GOT3 (cell line): ENCODE measurements around the gene DNAJC5.

Source experiments
- DNase-seq: peaks from one replicate; lab custom pipeline; 2025; ENCODE audit warnings: mixed read lengths; lab: John Stamatoyannopoulos, UW

The DNAJC5 gene

DNA sequence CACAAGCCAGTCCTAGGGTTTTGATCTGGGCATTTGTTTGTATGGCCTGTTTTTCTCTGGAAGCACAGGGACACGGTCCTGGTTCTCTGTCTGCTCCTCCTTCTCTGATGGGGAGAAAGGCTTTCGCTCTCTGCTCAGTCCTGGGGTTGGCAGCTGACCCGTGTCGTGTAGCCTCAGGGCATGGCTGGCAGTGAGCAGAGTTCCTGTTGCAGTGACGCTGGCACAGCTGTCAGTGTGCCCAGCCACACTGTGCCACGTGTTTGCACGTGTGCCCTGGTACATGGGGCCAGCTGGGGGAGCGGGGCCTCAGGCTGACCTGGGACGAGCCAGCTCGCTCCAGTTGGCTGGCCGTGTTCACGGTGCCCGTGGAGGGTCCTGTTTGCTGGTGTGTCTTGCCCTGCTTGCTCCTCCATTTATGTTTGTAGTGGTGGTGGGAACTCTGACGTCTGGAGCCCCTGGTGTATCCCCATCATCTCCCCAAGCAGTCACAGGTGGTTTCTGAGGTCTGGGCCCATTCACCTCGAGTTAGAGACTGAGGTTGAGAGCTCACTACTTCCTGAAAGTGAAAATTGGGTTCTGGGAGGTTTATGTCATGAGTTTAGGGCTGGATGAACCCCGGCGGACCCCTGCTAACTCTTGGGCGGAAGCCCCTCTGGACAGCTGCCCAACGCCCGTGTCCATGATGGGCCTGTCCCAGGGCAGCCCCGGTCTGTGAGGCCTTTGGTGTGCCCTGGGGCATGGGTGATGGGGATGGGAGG is 10.2 kb upstream of the DNAJC5 start:
- DNase-seq = no peak

- no peak for DNase-seq
Observed at GRCh38 chr20:63885264-63886053, 9.5 kb upstream of the DNAJC5 start.

DNA sequence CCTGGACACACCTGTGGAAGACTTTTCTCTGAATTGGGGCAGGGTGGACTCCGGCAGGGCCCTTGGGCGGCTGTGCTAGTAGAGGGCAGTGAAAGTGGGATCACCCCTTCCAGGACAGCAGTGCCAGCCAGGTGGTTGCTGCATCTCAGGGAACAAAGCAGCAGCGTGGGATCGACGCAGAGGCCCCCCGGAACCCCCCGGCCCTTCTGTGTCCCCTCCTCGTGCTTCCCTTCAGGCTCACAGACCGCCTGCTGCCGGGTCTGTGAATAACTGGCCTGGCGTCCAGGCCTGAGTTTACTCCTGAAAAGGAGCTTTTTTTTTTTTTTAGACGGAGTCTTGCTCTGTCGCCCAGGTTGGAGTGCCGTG is 8.9 kb upstream of the DNAJC5 start:
- no peak for DNase-seq

- DNase-seq = no peak
Observed at GRCh38 chr20:63886921-63887320, 8.0 kb upstream of the DNAJC5 start.

- DNase-seq = no peak
Observed at GRCh38 chr20:63889241-63890200, 5.4 kb upstream of the DNAJC5 start.

GRCh38 chr20:63890201-63890576 is 4.7 kb upstream of the DNAJC5 start:
- no peak for DNase-seq

DNA sequence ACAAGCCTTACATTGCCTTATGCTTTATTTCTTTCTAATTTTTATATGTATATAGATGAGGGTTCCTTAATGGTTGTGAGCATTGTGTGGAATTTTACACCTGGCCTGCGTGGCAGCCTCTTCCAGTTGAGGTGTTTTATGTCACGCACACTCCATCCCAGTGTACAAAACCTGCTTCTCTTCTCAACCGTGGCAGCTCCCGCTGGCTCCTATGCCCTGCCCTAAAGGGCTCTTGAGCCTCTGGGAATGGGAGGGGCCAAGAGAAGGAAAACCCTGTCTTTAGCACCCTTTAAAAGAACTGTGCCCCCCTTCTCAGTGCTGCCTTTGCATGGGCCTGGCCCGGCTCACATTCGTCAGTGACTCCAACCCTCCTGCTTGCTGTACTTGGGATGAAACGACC is 4.3 kb upstream of the DNAJC5 start:
- no peak for DNase-seq

DNA sequence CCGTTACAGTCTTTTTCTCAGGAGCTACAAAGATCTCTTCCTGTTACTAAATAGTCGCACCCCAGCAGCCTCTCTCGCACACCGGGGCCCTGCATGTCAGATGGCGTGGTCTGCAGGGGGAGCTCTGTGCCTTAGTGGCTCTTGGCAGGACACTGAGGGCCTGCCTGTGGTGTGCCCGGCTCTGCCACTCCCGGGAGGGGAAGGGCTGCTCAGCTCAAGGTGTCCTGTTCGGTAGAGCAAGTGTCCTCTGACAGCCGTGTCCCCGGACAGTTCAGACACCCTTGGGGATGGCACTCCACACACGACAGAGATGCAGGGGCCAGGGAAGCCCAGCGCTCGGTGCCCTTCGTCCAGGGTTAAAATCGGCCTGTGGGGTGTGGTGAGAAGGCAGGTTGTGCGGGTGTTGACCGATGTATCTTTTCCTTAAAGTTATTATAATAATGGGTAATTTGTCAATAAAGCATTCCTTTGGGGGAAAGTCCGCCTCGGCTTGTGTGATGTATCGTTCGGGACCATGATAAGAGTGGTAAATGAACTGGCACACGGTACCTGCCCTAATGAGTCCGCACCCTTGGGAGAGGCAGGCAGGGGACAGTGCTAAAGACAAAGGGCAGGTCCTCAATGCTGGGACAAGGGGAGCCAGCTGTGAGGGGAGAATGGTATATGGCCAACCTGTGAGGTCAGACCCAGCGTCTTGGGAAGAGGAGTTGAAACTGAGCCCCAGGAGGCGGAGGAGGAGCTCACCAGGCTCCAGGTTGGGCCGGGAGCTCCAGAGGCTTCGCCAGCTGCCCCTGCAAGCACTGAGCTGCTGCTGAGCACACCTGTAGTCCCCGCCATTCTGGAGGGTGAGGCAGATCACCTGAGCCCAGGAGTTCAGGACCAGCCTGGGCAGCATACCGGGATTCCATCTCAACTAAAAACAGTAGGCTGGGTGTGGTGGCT is 3.6 kb upstream of the DNAJC5 start:
- no peak for DNase-seq

DNA sequence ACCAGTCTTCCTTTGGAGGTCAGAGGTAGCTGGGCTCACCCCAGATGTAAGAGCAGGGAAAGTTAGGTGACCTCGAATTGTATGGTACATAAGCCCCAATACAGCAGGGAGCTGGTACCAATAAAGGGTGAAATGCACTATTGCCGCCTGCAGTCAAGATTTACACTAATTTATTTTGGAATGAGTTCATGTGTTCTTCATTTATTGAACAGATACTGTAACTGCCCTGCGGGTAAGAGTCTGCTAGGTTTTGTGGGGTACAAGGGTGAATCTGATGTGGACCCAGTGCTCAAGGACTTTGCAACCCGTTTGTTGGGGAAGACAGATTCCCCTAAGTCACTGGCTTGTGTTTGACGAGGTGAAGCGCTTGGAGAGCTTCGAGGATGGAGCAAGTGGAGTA is 2.5 kb upstream of the DNAJC5 start:
- DNase-seq = no peak

DNA sequence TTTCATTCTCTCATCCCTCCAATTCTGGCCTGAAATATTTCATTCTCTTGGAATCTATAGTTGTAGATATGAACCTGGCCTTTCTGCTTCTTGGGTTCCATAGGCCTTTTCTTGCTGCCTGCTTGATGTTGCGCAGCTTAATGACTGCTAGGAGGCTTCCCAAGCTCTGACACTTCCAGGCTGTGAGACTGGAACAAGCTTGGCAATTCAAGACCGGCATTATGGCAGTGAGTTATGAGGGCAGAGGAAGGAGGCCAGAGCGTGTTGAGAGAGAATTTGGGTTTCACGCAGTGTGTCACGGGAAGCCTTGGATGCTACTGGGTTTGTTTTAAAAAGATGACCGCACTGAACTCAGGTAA is 948 bp upstream of the DNAJC5 start:
- DNase-seq = no peak

DNA sequence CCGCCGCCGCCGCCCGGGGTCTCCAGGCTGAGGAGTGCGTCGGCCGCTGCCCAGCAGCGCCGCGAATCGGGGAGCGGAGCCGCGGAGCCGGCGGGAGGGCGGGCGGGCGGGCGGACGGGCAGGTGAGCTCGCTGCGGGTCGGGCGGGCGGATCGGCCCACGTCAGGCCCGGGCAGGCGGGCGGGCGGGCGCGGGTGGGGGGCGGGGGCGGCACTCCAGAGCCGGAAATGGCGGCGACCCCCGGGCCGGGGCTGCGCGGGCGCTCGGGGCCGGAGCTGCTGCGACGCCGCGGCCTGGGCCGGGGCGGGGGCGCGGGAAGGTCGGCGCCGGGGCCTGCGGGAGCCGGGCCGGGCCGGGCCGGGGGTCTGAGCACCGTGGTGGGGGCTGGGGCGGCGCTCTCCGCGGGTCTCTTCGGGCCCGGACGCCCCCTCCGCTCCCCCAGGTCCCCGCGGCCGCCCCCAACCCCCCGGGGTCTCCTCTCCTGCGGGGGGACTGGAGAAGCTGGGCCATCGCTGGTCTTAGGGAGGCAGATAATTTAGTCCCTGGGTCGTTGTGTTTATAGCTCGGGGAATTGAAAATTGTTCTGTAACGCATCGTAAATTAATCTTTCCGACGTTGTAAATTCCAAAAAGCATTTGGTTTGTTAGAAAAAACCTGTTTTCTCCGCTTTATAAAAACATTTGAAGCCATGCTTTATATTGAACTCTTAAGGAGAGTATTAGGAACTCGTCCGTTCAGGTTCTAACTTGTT is 451 bp downstream of the DNAJC5 start:
- no peak for DNase-seq

- DNase-seq = no peak
Observed at GRCh38 chr20:63895952-63896263, 982 bp downstream of the DNAJC5 start.

DNA sequence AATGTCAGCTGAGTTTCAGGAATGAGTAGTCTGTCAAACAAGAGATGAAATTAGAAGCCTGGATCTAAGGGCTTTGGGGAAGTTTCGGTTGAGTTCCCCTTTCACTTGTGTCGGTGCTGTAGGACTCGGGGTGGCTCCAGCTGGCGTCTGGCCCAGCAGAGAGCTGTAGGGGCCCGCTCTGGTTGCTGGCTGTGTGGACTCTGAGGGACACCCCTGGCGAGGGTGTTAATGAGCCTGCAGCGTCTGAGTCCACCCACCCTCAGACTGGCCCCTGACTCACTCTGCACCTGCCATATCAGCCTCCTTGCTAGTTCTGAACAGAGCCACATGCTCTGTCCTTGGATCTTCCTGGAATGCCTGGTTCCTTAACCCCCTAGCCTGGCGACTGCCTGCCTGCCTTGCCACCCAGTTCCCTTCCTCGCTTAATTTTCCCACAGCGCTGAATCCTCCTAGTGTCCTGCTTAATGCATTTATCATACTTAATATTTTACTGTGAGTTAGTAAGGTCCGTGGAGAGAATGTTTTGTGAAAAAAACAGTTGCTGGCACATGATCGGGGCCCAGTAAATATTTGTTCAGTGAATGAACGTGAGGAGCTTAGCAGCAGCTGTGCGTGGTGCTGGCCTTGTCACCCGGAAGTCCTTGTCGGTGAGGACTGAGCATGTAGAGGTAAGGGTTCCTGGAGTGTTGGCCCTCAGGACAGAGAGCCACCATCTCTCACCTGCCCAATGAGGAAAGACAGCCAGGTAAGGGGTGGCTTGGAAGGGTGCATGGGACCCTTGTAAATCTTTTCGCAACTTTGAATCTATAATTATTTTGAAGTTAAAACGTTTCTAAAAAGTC is 1.6 kb downstream of the DNAJC5 start:
- no peak for DNase-seq

DNA sequence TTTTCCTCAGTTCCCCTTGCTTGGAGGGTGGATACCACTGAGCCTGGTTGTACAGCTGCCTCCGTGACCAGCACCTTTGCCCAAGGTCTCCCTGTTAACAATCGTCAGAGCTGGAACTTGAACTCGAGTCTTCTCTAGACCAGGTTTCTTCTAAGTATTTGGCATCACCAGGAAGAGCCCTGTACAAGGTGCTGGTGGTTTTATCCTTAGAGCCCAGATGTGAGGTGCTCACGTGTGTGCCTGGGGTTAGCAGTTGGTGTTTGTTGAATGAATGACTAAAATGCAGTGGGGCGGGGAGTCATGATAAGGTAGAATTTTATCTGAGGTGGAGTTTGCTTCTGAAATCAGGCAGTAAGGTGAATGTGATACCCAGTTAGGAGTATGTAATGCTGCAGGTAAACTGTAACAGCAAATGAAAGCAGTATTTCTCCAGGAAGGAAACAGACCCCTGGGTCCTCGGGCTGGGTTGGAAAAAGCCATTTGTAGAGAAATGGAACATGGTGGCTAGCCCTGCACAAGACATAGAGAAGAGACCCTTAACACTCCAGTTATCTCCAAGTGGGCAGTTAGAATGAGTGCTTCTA is 3.1 kb downstream of the DNAJC5 start:
- DNase-seq = no peak

DNA sequence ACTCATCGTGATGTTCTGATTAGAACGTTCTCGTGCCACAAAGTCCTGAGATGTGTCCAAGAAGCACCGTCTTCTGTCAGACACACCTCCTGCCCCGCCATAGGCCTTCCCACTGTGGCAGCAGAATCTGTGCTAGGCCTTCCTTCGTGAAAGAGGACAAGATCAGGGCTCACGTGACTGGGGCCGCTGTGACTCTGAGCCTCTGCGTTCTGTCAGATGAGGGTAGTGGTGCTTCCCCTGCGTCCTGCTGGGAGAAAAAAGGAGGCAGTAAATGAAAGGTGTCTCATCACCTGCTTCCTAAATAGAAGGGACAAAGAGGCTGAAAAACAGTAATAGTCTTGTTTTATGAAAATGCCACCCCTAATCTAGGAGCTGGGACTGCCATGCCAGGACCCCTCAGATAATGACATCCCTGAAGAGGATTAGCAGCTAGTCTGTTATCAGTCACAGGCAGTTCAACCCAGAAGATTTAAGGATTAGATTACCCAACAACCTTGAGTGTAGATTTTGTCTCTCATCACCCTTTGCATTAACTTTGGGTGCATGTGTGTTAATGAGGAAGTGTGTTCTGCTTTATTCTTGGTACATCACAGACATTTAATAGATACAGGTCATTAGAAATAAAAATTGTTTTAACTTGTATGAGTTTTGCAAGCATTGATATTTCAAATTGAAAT is 4.1 kb downstream of the DNAJC5 start:
- no peak for DNase-seq

DNA sequence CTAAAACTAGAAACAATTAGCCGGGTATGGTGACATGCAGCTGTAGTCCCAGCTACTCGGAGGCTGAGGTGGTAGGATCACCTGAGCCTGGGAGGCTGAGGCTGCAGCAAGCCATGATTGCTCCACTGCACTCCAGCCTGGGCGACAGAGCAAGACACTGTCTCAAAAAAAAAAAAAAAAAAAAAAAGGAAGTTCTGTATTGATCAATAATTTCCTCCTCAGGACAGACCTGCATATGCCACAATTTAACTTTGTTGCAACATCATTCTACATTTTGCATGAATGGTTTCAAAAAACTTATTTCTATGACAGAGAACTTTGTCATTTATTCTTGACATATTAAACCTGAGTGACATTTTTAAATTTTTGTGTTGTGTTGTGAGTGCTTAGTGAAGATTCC is 5.5 kb downstream of the DNAJC5 start:
- no peak for DNase-seq

- no peak for DNase-seq
Observed at GRCh38 chr20:63903796-63904561, 9.1 kb downstream of the DNAJC5 start.

DNA sequence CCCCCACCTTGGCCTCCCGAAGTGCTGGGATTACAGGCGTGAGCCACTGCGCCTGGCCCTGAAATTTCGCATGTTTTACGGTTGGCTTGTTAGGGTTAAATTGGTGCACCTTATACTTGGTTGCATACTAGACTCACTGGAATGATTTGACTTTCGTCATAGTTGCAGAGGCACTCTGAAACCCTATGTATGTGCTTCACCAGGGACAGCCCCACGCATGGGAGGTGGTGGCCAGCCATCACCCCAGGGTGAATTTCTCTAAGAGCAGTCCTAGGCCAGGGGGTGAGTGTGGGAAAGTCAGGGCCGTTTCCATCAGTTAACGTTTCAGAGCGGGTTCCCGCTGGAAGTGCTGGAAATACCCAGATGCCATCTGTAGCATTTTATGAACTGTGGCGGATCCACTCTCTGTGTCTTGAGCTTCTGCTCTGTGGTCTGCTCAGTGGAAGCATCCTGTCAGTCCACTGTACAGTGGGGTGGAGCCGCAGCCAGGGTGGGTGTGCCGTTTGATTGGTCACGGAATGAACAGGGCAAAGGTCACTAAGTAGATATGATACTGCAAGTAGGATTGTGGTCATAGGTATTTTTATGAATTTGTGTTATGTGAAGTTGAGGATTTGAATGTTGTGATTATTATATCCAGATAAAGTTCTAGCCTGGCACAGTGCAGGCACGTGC is 13.2 kb downstream of the DNAJC5 start:
- DNase-seq = no peak
